Left lung (tissue), 10 donors: ENCODE data around the gene VEGFA. TPM values are rescaled to one million over a fixed set of nuclear protein-coding genes. Genes with fewer than 3 reads are reported as not detected.

Source experiments
- ATAC-seq: fragments of 200-7000 bp; cut with Tn5 transposase; one replicate; pipeline ENCODE4 v1.9.1; 2020; ENCODE audit warnings: moderate library complexity
- DNase-seq, 4 donors: peaks; one replicate each; pipeline ENCODE4 v3.0.0-alpha.2; 2013 to 2020
- H3K27ac ChIP-seq, 2 donors: fragments of 200-600 bp; sonication (generic) in 1 of 2; one replicate each; pipeline versions ENCODE4 v1.5.0 to v1.8.0; 2020 to 2021
- H3K27me3 ChIP-seq, 2 donors: fragments of 200-600 bp; sonication (generic) in 1 of 2; one replicate each; pipeline versions ENCODE4 v1.5.0 to v1.8.0; 2020 to 2021
- H3K36me3 ChIP-seq, 2 donors: fragments of 200-600 bp; sonication (generic) in 1 of 2; one replicate each; pipeline versions ENCODE4 v1.5.0 to v1.8.0; 2020 to 2021
- H3K4me1 ChIP-seq, 2 donors: fragments of 200-600 bp; one replicate each; pipeline ENCODE4 v1.8.0; 2021
- H3K4me3 ChIP-seq, 2 donors: fragments of 200-600 bp; sonication (generic) in 1 of 2; one replicate each; pipeline versions ENCODE4 v1.5.0 to v1.8.0; 2020 to 2021; ENCODE audit warnings: mild to moderate bottlenecking in 1 of 2
- H3K9me3 ChIP-seq, 2 donors: fragments of 200-600 bp; sonication (generic) in 1 of 2; one replicate each; pipeline versions ENCODE4 v1.5.0 to v1.8.0; 2020 to 2021
- intact Hi-C, 2 donors: fragments of 100-400 bp; cut with DNase I; formaldehyde crosslinking; loops; one replicate each; pipeline versions ENCODE4 v1.11.2 to v1.14.2; 2022
- polyA plus RNA-seq, 6 donors: library from polyadenylated mRNA; unstranded; fragments of 120-200 nt; gene quantifications; one replicate each; pipeline ENCODE4 v1.2.1, GENCODE V29; 2013; ENCODE audit not compliant: insufficient read length in 6 of 6
- total RNA-seq, 2 donors: library from RNA; stranded (reverse); fragmentation: NEBNext Ultra II Directional; extraction: Animal tissue kit (Norgen Biotek cat#: 25700); gene quantifications; one replicate each; pipeline ENCODE4 v1.2.1, GENCODE V29; 2021
- TF ChIP-seq, protein P1 (sequence below), 2 donors: fragments of 200-600 bp; sonication (generic) in 1 of 2; IDR thresholded peaks; one replicate each; pipeline versions ENCODE4 v1.5.0 to v1.8.0; 2021; ENCODE audit warnings: antibody characterized with exemption in 2 of 2
- donor health status: DM: no; HTN: yes; CAD: no.
- donor health status: DM: no; HTN: no; CAD: no.

Gene VEGFA
- total and polyA plus RNA-seq, 8 donors = 147 to 349 (median 288) TPM

GRCh38 chr6:43734294-43734665 lies 35.7 kb upstream of the VEGFA start:
- no peak for ATAC-seq
- TF ChIP-seq, protein P1, sequence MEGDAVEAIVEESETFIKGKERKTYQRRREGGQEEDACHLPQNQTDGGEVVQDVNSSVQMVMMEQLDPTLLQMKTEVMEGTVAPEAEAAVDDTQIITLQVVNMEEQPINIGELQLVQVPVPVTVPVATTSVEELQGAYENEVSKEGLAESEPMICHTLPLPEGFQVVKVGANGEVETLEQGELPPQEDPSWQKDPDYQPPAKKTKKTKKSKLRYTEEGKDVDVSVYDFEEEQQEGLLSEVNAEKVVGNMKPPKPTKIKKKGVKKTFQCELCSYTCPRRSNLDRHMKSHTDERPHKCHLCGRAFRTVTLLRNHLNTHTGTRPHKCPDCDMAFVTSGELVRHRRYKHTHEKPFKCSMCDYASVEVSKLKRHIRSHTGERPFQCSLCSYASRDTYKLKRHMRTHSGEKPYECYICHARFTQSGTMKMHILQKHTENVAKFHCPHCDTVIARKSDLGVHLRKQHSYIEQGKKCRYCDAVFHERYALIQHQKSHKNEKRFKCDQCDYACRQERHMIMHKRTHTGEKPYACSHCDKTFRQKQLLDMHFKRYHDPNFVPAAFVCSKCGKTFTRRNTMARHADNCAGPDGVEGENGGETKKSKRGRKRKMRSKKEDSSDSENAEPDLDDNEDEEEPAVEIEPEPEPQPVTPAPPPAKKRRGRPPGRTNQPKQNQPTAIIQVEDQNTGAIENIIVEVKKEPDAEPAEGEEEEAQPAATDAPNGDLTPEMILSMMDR (IDR thresholded peaks at IDR 0.05) = no peak
- Histone ChIP-seq H3K27ac (no peak overlapping the region), H3K4me3 (no peak overlapping the region), H3K4me1 (no peaks in the 10 kb centered on the region), H3K36me3 (no peaks in the 10 kb centered on the region), H3K9me3 (peaks cover 0 to 24% of the 10 kb centered on the region in 2 donors), H3K27me3 (no peaks in the 10 kb centered on the region)
- no peak for DNase-seq
- intact Hi-C loops = no loop called here

DNA sequence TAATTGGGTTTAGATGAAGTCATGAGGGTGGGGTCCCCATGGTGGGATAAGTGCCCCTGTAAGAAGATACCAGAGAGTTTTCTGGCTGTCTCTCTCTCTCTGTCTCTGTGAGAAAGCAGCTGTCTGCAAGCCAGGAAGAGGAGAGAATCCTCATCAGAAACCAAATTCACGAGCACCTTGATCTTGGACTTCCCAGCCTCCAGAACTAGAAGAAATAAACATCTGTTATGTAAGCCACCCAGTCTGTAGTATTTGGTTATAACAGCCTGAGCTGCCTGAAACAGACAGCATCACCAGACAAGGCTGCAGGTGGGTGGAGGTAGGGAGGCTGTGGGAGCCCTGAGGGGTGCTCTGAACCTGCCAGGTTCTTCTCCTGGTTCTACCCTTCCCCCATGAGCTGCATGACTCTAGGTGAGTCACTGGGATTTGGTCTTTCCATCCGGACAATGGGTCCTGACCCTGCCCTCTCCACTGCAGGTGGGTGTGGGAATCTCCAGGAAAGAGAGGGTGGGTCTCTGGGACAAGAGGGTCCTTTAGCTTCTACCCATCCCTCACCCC lies 34.3 kb upstream of the VEGFA start:
- TF ChIP-seq, protein P1 (IDR thresholded peaks at IDR 0.05) = no peak
- intact Hi-C loops = no loop called here
- no peak for DNase-seq

DNA sequence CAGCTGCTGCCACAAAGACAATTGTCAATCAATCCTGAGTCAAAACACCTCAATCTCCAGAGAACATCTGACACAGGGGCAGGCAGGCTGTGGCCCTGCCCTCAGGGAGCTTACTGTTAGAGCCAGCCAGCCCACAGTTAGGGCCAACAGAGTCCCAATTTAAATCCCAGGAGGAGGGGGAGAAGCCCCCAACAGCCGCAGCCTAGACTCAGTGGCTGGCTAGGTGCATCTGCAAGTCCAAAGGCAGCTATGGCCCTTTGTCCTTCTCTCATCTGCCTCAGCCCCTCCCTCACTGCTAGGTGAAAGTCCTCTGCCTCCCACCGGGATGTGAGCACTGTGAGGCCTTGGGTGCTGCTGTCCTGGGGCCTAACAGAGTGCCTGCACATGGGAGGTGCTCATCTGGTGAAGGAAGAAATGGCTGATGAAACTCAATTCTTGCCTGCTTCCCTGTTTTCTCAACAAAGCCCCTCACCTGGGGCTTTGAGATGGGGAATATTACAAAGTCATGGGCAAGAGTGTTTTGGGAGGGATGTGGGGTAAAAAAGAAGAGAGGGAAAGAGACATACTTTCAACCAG lies 33.7 kb upstream of the VEGFA start:
- H3K4me3 ChIP-seq = no peak overlapping the region
- intact Hi-C loops = no loop called here
- peaks cover 0 to 6% of the 10 kb centered on the region in 2 donors for H3K9me3 ChIP-seq
- H3K27me3 ChIP-seq = no peaks in the 10 kb centered on the region
- H3K4me1 ChIP-seq = peaks cover 0 to 6% of the 10 kb centered on the region in 2 donors
- H3K36me3 ChIP-seq = no peaks in the 10 kb centered on the region
- ATAC-seq = no peak
- TF ChIP-seq, protein P1 (IDR thresholded peaks at IDR 0.05) = no peak
- no peak for DNase-seq
- no peak overlapping the region for H3K27ac ChIP-seq

More for the DNA sequence above, 34.3 kb upstream of the VEGFA start:
- H3K27ac ChIP-seq = no peak overlapping the region
- peaks cover 0 to 12% of the 10 kb centered on the region in 2 donors for H3K9me3 ChIP-seq
- H3K4me3 ChIP-seq = no peak overlapping the region
- H3K36me3 ChIP-seq = no peaks in the 10 kb centered on the region
- no peak for ATAC-seq
- no peaks in the 10 kb centered on the region for H3K27me3 ChIP-seq
- H3K4me1 ChIP-seq = peaks cover 0 to under 1% of the 10 kb centered on the region in 2 donors

DNA sequence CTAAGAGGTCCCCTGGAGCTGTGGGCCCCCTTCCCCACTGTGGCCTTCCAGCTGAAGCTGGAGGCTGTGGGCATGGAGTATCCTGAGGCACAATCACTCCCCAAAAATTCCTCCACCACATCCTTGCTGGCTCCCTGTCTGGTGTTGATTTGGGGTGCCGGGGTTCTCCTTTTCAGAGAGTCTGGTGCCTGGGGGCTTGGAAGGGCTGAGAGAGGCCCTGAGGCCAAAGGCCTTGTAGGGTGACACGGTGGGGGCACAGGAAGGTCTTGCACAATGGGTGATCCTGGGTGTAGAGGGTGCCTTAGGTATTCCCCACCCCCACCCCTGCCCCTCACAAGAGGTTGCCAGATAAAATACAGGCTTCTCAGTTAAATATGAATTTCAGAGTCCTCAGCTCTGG lies 33.2 kb upstream of the VEGFA start:
- H3K27ac ChIP-seq = no peak overlapping the region
- ATAC-seq (no peak), DNase-seq (no peak)
- intact Hi-C loops = no loop called here
- peaks cover 0 to 2% of the 10 kb centered on the region in 2 donors for H3K9me3 ChIP-seq
- H3K36me3 ChIP-seq = no peaks in the 10 kb centered on the region
- H3K4me3 ChIP-seq = no peak overlapping the region
- H3K4me1 ChIP-seq = peaks cover 0 to 7% of the 10 kb centered on the region in 2 donors
- TF ChIP-seq, protein P1 (IDR thresholded peaks at IDR 0.05) = no peak
- H3K27me3 ChIP-seq = no peaks in the 10 kb centered on the region

DNA sequence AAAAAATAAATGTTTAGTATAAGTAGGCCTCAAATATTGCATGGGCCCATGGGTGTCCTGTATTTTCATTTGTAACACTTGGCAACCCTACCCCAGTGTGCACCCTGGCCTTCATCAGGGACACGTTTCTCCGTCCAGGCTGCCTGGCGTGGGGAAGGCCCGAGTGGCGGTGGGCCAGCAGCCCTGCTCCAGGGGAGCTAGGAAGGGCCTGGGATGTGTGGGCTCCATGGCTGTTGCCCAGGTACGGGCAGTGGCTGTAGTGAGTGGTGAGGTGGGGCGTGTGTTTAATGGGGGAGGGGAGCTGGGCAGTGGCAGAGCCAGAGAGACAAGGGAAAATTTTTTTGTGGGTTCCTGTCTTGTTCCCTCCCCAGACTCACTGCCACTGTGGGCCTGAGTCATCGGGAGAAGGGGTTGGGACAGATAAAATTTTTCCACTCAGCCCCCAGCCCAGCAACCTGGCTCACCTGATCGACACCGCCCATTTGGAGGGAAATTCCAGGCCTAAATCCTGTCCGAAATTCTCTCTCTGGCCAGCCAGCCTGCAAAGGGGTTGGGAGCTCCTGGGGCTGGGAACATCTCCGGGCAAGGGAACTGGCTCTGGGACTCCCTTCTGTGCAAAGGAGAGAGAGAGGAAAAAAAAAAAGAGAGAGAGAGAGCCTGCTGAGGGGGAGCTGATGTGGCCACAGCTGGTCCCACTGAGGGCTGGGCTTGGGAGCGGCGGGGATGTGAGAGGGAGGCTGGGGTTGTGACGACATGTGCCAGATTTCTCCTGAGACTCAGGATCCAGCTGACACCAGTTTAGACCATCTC lies 32.5 kb upstream of the VEGFA start:
- no peaks in the 10 kb centered on the region for H3K9me3 ChIP-seq
- no peak overlapping the region for H3K4me3 ChIP-seq
- no peaks in the 10 kb centered on the region for H3K27me3 ChIP-seq
- DNase-seq = peak in 1 of 4 donors; percentile 70
- ATAC-seq = peak; percentile 42
- intact Hi-C loops = no loop called here
- H3K4me1 ChIP-seq = peaks cover 0 to 7% of the 10 kb centered on the region in 2 donors
- no peak overlapping the region for H3K27ac ChIP-seq
- TF ChIP-seq, protein P1 (IDR thresholded peaks at IDR 0.05) = no peak
- no peaks in the 10 kb centered on the region for H3K36me3 ChIP-seq
